Measurements from ENCODE around the gene A2M.

A2M gene

GRCh38 chr12:9099552-9100190, 16.0 kb downstream of the A2M start:
- no peak for DNase-seq (ENCODE audit: low read depth in 1 of 2, low spot score in 1 of 2)

DNA sequence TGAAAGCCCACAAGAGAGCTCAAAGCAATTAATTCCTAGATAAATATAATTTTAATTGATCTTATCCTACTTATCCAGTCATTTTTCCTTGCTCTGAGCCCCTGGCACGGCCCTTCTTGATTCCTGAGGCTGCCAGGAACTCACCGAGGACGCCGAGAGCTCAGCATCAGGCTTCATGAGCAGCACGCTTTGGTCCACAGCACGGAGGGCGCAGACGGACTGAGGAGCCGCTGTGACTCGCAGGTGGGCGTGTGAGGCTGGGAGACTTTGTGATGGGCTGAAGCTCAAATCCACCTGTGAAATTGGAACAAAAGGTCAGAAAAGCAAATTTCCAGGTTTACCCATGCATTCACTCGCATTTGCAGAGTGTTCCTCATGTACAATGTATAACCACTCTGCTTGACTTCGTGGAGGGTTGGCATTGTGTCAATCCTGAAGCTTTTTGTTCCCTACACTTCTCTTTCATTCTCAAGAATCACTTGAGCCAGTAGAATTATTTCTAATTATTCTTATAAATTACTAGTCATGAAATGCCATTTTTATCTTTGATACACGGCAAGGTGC, 17.2 kb downstream of the A2M start:
- DNase-seq (ENCODE audit: low read depth in 1 of 2, low spot score in 1 of 2) = no peak

DNA sequence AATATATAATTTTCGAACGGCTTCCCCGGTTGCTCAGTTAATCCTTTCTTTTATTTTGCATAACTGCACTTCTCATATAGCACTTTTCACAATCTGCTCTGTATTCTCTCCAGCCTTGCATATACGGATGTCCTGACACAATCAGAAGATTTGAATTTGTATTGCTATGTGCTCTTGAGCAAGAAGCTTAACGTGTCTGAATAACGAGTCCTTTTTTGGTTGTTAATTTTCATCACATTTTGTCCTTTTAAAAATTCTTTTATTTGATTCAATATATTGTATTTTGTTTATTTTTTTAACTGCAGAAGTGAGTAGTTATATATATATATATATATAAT, 17.6 kb downstream of the A2M start:
- DNase-seq (ENCODE audit: low read depth in 1 of 2, low spot score in 1 of 2) = no peak

DNA sequence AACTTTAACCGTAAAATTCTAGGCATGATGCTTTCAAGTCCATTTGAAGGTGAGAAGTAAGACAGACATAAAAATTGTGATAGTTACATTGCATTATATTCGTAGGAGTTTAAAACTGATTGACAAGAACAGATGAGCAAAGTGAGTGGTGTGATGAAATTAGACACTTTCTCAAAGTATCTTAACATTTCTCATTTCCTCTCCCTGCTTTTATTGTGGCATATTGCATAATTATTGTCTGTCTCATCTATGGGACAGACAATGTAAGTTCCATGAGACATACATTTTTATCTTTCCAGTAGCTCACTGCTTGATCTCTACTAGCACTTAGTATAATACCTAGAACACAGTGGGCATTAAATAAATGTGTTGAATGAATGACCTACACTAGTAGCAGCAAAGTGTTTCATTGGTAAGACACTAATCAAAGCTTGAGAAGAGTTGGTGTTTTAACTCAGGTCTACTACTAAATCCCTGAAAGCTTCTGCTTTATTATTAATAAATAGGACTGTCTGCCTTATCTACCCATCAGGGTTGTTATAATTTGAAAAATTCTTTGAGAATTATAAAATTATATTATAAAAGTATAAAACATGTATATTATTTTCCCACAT, 19.0 kb downstream of the A2M start:
- no peak for DNase-seq (ENCODE audit: low read depth in 1 of 2, low spot score in 1 of 2)

GRCh38 chr12:9095322-9095721, 20.4 kb downstream of the A2M start:
- no peak for DNase-seq (ENCODE audit: low read depth in 1 of 2, low spot score in 1 of 2)

GRCh38 chr12:9094512-9095206, 21.1 kb downstream of the A2M start:
- no peak for DNase-seq (ENCODE audit: low read depth in 1 of 2, low spot score in 1 of 2)

DNA sequence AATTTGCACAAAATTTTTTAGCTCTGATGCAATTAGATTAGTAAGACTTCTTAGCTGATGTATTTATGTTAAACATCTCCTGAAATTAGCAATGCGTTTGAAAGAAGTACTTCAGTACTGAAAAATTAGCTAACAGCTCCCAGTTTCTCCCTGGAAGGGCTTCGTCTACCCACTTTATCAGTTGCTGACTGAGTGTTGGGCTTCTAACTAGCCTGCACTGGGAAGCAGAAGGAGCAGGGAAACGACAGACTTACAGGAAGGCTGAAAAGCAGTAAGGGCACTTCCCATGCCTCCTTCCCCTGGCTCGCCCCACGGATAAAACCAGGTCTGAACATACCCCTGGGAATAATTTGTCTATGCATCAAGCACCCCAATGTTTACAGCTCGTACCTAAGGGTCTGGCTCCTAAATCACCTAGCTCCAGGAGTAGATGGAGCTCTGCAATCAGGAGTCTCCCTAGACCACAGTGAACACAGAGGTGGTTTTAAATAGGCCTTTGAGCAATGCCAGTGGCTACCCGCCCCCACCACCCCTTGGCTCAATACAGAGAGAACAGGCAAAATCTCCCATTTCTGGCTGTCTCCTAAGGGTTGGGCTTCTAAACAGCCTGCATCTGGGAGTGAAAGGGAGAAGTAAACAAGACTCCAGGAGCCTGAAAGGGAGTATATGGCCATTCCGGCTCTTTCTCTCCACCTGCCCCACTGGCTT, 23.7 kb downstream of the A2M start:
- no peak for DNase-seq (ENCODE audit: low read depth in 1 of 2, low spot score in 1 of 2)

GRCh38 chr12:9090220-9090619, 25.5 kb downstream of the A2M start:
- DNase-seq (ENCODE audit: low read depth in 1 of 2, low spot score in 1 of 2) = no peak

DNA sequence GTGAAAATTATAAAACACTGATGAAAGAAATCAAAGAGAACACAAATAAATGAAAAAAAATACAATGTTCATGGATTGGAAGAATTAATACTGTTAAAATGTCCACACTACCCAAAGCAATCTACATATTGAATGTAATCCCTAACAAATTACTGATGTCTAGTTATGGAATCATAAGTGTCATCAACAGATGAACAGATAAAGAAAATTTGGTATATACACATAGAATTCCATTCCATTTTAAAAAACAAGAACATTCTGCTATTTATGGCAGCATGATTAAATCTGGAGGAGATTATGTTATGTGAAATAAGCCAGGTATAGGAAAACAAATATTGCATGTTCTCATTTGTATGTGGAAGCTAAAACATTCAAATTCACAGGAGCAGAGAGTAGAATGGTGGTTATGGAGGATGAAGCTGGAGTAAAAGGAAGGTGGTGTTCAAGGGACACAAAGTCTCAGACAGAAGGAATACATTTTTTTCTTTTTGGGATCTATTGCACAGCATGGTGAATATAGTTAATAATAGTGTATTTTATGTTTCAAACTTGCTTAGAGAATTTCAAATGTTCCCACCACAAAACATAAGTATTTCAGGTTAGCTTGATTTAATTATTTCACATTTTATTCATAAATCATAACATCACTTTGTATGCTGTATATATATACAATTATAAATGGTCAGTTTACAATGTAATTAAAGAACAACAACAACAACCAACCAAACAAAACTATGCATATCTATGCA, 28.5 kb downstream of the A2M start:
- DNase-seq (ENCODE audit: low read depth in 1 of 2, low spot score in 1 of 2) = no peak

DNA sequence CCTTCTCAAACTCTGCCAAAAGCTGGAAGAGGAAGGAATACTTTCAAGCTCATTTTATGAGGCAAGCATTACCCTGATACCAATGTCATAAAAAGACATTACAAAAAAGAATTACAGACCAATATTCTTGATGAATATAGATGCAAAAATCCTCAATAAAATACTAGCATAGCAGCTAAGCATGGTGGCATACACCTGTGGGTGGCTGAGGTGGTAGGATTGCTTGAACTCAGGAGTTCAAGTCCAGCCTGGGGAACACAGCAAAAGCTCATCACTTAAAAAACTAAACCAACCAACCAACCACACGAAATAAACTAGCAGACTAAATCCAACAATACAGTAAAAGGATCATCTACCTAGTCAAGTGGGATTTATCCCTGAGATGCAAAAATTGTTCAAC, 29.6 kb downstream of the A2M start:
- no peak for DNase-seq (ENCODE audit: low read depth in 1 of 2, low spot score in 1 of 2)

DNA sequence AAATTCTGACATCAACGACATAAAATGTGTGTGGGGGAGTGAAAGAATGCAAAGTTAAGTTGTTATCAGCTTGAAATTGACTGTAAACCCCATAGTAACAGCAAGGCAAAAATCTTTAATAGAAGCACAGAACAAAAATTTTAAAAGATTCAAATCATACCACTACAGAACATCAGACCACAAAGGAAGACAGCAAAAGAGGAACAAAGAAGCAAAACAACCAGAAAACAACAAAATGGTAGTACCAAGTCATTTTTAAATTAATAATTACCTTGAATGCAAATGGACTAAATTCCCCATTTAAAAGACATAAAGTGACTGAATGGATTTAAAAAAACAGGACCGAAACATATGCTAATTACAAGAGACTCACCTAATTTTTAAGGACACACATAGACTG, 31.3 kb downstream of the A2M start:
- no peak for DNase-seq (ENCODE audit: low read depth in 1 of 2, low spot score in 1 of 2)

GRCh38 chr12:9083793-9084192, 31.9 kb downstream of the A2M start:
- no peak for DNase-seq (ENCODE audit: low read depth in 1 of 2, low spot score in 1 of 2)

DNA sequence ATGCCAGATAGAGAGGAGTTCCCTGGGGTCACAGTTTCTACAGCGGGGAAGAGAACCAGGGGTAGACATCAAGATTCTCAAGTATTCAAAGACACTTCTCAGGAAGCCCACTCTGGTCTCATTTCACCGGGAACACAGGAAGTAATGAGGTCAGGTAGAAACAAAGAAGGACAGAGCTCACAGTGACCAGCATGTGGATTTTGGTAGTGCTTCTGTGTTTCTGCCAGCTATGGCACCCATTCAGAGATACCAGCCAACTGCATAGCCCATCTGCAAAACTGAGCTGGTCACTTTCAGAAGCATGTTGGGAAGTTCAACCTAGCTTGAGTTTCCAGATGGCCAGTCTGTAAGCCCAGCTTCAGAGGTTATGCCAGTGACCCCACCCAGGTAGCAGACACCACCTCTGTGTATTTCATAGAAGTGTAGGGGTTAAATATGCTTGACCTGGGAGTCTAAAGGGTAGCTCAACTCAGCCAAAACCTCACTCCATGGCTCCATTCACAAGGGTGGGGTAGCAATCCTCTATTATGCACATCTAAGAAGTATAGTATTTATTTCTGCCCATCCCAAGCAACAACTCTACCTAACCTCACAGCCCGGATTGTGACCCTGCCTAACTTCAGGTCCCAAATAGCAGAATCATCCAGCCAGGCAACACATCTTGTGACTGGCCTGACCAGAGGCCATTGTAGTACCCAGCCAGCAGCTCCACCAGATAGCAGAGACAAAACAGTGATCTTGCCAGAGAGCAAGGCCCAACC, 33.9 kb downstream of the A2M start:
- DNase-seq (ENCODE audit: low read depth in 1 of 2, low spot score in 1 of 2) = no peak

- no peak for DNase-seq (ENCODE audit: low read depth in 1 of 2, low spot score in 1 of 2)
Observed at GRCh38 chr12:9079883-9080675, 35.6 kb downstream of the A2M start.

DNA sequence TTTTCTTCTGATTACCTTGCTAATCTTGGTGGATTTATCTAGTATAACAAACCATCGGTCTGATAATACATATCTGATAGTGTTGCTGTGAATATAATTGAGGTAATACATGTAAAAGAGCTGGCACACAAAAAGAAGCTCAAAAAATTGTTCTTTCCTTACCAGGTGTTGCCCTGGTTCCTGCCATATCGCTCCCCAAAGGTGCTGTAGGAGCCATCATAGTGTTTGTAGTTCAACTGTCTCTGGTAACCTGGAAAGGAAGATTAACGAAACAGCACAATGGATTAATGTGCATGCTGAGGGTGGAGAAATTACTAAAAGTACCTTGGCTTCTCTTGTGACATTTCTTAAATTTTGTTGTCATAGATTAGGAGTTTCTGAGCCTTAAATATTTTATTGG, 36.6 kb downstream of the A2M start:
- no peak for DNase-seq (ENCODE audit: low read depth in 1 of 2, low spot score in 1 of 2)

- DNase-seq (ENCODE audit: low read depth in 1 of 2, low spot score in 1 of 2) = no peak
Observed at GRCh38 chr12:9077152-9078031, 38.3 kb downstream of the A2M start.

- no peak for DNase-seq (ENCODE audit: low read depth in 1 of 2, low spot score in 1 of 2)
Observed at GRCh38 chr12:9076733-9077132, 39.0 kb downstream of the A2M start.

- DNase-seq (ENCODE audit: low read depth in 1 of 2, low spot score in 1 of 2) = no peak
Observed at GRCh38 chr12:9075138-9075535, 40.6 kb downstream of the A2M start.
